NCI-H748 (cell line): ENCODE measurements around the gene RRP12.
"Not testable (repeated sequence)": the region's sequence is repeated elsewhere in the genome, so short reads cannot be mapped to it uniquely, and the experiment has no call there.

Experiments used
- DNase-seq: peaks from one replicate; lab custom pipeline; 2025; ENCODE audit not compliant: unreplicated experiment; lab: John Stamatoyannopoulos, UW

Gene RRP12, protein sequence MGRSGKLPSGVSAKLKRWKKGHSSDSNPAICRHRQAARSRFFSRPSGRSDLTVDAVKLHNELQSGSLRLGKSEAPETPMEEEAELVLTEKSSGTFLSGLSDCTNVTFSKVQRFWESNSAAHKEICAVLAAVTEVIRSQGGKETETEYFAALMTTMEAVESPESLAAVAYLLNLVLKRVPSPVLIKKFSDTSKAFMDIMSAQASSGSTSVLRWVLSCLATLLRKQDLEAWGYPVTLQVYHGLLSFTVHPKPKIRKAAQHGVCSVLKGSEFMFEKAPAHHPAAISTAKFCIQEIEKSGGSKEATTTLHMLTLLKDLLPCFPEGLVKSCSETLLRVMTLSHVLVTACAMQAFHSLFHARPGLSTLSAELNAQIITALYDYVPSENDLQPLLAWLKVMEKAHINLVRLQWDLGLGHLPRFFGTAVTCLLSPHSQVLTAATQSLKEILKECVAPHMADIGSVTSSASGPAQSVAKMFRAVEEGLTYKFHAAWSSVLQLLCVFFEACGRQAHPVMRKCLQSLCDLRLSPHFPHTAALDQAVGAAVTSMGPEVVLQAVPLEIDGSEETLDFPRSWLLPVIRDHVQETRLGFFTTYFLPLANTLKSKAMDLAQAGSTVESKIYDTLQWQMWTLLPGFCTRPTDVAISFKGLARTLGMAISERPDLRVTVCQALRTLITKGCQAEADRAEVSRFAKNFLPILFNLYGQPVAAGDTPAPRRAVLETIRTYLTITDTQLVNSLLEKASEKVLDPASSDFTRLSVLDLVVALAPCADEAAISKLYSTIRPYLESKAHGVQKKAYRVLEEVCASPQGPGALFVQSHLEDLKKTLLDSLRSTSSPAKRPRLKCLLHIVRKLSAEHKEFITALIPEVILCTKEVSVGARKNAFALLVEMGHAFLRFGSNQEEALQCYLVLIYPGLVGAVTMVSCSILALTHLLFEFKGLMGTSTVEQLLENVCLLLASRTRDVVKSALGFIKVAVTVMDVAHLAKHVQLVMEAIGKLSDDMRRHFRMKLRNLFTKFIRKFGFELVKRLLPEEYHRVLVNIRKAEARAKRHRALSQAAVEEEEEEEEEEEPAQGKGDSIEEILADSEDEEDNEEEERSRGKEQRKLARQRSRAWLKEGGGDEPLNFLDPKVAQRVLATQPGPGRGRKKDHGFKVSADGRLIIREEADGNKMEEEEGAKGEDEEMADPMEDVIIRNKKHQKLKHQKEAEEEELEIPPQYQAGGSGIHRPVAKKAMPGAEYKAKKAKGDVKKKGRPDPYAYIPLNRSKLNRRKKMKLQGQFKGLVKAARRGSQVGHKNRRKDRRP (N-terminal part only)

GRCh38 chr10:97400665-97401454 lies at the start of gene RRP12:
Gene RRP12, minus strand, starts transcription at chr10:97401340. Its CDS starts 109 bp downstream, at chr10:97401231.
- peak; percentile 90 for DNase-seq

GRCh38 chr10:97450828-97451227 lies 49.7 kb upstream of the RRP12 start:
- no peak for DNase-seq

DNA sequence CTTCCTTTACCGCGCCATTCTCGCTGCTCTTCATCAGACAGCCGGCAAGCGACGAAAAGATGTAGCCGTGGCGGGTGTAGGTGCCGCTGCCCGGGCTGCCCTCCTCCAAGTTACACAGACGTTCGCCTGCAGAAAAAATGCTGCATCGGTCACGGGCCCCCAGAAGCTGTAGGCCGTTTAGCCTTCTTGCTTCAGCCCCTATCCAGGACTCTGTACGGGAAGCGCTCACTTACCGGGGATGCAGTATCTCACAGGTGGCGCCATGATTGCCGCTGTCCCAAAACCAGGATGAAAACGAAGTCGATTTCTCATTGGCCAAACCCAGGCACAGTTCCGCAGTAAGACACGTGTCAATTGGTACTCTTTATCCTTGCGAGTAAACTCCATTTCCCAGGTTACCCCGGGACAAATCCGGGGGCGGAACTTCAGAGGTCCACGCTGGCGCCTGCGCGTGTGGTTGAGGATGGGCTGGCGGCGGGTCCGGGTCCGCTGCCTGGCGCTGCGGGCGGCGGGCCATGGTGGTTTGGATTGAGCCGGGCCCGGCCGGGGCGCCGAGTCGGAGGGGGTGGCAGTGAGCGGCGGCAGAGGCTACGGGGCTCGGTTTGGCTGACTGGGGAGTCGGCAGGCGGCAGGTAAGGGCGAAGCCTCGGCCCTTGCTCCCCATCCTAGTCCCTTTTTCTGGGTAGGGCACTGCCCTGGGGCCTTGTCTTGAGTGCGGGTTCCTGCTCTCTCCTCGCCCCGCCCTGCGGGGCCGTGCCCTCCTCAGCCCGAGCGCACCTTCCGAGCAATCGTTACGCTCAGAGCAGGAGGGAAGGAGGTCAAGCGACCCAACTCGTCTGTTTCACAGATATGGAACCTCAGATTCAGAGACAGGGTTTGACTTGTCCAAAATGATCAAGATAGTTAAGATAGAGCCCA lies 44.8 kb upstream of the RRP12 start, which contains the start of the genes EXOSC1 and ZDHHC16:
Gene EXOSC1 (minus strand): TSS at position 285 of the 918 bp plus-strand sequence. CDS start 21 bp downstream, at position 264.
Gene ZDHHC16 (plus strand): TSS at position 454 of the 918 bp plus-strand sequence. CDS start 5,501 bp downstream, outside the sequence.
- DNase-seq = peak; percentile 93

GRCh38 chr10:97445357-97445721 lies 44.2 kb upstream of the RRP12 start:
- peak; percentile 35 for DNase-seq

GRCh38 chr10:97444212-97444611 lies 43.1 kb upstream of the RRP12 start:
- no peak for DNase-seq

- DNase-seq = no peak
Observed at GRCh38 chr10:97442277-97442676, 41.1 kb upstream of the RRP12 start.

DNA sequence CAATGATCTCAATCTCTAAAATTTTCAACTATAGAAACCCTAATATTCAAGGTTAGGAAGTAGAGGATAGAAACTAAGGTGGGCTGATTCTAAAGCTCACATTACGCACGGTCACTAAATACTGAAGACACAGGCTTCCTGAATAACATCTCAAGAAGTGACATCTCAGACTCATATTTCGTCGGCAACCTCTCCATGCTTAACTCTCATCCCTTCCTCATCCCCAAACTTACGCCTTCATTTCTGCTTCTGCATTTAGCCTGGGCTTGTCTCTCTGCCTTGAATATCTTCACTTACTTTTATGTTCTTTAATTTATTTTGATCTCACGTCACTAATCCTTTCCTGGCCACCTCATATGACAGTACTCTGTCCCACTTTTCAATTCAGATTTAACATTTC lies 34.1 kb upstream of the RRP12 start:
- no peak for DNase-seq

- no peak for DNase-seq
Observed at GRCh38 chr10:97434557-97434956, 33.4 kb upstream of the RRP12 start.

- DNase-seq = no peak
Observed at GRCh38 chr10:97434055-97434454, 32.9 kb upstream of the RRP12 start.

GRCh38 chr10:97428572-97428981 lies 27.4 kb upstream of the RRP12 start:
- no peak for DNase-seq

DNA sequence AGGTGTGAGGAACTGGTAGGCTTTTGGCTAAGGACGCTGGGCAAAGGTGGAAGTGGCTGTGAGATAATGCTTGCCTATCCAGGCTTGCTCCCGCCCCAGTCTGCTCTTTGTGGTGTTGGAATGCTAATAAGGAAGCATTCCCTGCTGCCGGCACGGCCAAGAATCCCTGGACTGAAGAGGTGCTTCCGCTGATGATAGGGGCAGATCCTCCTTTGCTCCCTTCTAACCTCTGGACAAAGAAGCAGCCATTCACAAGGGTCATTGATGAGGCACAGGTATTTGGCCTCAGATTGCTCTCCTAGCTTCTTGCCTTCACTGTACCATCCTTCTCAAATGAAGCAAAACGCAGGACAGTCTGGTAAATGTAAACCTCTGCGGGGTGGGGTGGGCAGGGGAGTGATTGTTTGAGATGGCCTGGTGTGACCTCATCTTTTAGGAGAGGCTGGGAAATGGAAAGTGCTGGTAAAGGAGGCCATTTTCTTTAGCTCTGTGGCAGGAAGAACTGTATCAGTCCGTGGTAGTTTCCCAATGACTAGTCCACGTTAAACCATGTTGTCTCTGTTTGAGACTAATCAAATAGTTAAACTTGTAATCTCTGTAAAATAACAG lies 26.5 kb upstream of the RRP12 start:
- DNase-seq = peak; percentile 26

GRCh38 chr10:97426776-97427570 lies 25.8 kb upstream of the RRP12 start:
- no peak for DNase-seq

- DNase-seq = peak; percentile 91
Observed at GRCh38 chr10:97425964-97426775, 25.0 kb upstream of the RRP12 start, which contains the start of gene PGAM1. Gene PGAM1, plus strand, starts transcription at chr10:97426191. Its CDS starts 117 bp downstream, at chr10:97426308.

GRCh38 chr10:97423757-97424098 lies 22.6 kb upstream of the RRP12 start:
- not testable (repeated sequence) for DNase-seq

GRCh38 chr10:97416565-97416964 lies 15.4 kb upstream of the RRP12 start:
- no peak for DNase-seq

DNA sequence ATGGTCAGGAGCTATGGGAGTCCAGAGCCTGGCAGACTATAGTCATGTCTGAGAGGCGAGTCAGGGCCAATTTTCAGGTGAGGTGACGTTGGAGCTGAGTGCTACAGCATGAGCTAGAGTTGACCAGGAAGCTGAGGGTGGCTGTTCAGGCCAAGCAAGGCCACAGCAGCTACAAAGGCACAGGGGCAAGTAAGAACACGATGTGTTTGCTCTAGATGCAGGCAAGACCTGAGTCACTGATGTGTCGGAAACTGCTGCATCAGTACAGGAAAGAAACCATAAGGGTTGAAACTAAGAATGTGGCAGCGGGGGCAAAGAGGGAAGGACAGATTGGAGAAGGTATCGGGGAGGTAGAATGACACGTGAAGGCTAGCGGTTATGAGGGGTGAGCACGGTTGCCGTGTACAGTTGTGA lies 11.8 kb upstream of the RRP12 start:
- DNase-seq = no peak

DNA sequence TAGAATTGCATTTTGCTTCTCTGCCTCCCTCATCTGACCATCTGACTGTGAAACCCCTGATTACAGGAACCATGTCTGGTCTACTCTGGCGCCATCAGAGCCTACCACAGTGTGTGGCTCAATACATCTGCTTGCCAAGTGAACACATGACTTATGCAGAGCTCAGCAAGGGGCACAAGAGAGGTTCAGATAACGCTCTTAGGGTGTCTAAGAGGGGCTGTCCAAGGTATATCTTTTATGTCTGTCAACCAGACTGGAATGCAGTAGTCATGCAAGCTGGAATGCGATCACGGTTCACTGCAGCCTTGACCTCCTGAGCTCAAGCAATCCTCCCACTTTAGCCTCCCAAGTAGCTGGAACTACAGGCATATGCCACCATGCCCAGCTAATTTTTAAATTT lies 10.3 kb upstream of the RRP12 start:
- no peak for DNase-seq
